PC-9 (cell line): ENCODE data around the gene GUCY1A2.

Source experiments
- CTCF ChIP-seq: fragments of 200-600 bp; sonication (generic); conservative IDR thresholded peaks from 2 replicates; pipeline ENCODE4 v1.6.1; 2017; ENCODE audit warnings: mixed run types, antibody characterized with exemption, mild to moderate bottlenecking, moderate library complexity
- EZH2 ChIP-seq: fragments of 200-600 bp; sonication (generic); IDR thresholded peaks from 2 replicates; pipeline ENCODE4 v1.8.0; 2017; ENCODE audit warnings: antibody characterized with exemption, low read depth

GRCh38 chr11:107017433-107018218 is 650 bp downstream of the GUCY1A2 start:
- peak; percentile 38; the same call in 1 of the 2 replicates for TF ChIP-seq CTCF
- no peak for TF ChIP-seq EZH2
